Calu3 (cell line): ENCODE data around the gene NOP9. TPM values are rescaled to one million over a fixed set of nuclear protein-coding genes. Genes with fewer than 3 reads are reported as not detected.

Source experiments
- BruUV-seq: library from RNA; stranded (reverse); fragments of 400-500 nt; replicated peaks from 2 replicates; lab custom pipeline; 2021; lab: Mats Ljungman, UMichigan
- CTCF ChIA-PET: fragments of 300-600 bp; sonication (Branson Sonifier 250); formaldehyde crosslinking; loops from one replicate; lab custom pipeline; 2022; ENCODE audit warnings: antibody characterized with exemption; lab: Charles Lee
- DNase-seq: peaks from one replicate; pipeline ENCODE4 v3.0.0; 2022
- H3K27ac Mint-ChIP-seq: one replicate; pipeline ENCODE4 v1.8.0; 2022; ENCODE audit warnings: mixed read lengths; ENCODE audit not compliant: unreplicated experiment
- H3K27me3 Mint-ChIP-seq: one replicate; pipeline ENCODE4 v1.8.0; 2022; ENCODE audit warnings: mixed read lengths; ENCODE audit not compliant: unreplicated experiment
- H3K36me3 Mint-ChIP-seq: one replicate; pipeline ENCODE4 v1.8.0; 2022; ENCODE audit warnings: mild to moderate bottlenecking, moderate library complexity, mixed read lengths; ENCODE audit not compliant: insufficient read depth, unreplicated experiment
- H3K4me1 Mint-ChIP-seq: one replicate; pipeline ENCODE4 v1.8.0; 2022; ENCODE audit warnings: mild to moderate bottlenecking, low read depth, mixed read lengths; ENCODE audit not compliant: unreplicated experiment
- H3K4me3 Mint-ChIP-seq: one replicate; pipeline ENCODE4 v1.8.0; 2022; ENCODE audit warnings: mild to moderate bottlenecking, low read depth, moderate library complexity, mixed read lengths; ENCODE audit not compliant: unreplicated experiment
- H3K9me3 Mint-ChIP-seq: one replicate; pipeline ENCODE4 v1.8.0; 2022; ENCODE audit warnings: low read depth, mixed read lengths; ENCODE audit not compliant: unreplicated experiment
- CTCF ChIP-seq: fragments of 200-600 bp; IDR thresholded peaks from one replicate; pipeline ENCODE4 v1.8.0; 2022; ENCODE audit warnings: antibody characterized with exemption; ENCODE audit not compliant: unreplicated experiment
- intact Hi-C: fragments of 100-400 bp; cut with micrococcal nuclease; formaldehyde crosslinking; loops from one replicate; pipeline ENCODE4 v1.10.0; 2022; ENCODE audit not compliant: unreplicated experiment
- total RNA-seq: library from RNA; stranded (reverse); gene quantifications from 2 replicates; pipeline ENCODE4 v1.2.3, GENCODE V29; 2022

Gene NOP9
- total RNA-seq, 1 experiment from 2014 or later, result 35.9 TPM

- Mint-ChIP-seq H3K27me3 (no peaks in the 10 kb centered on the region), H3K4me1 (no peaks in the 10 kb centered on the region), H3K4me3 (no peak overlapping the region), H3K36me3 (no peaks in the 10 kb centered on the region), H3K27ac (no peak overlapping the region), H3K9me3 (no peaks in the 10 kb centered on the region)
- intact Hi-C loops, result no loop called here
- CTCF ChIA-PET, result no interaction called here
- no peak for TF ChIP-seq CTCF
- DNase-seq, result no peak
- no TSS peak for BruUV-seq
Measured at GRCh38 chr14:24285351-24285750, 14.3 kb upstream of the NOP9 start.

- intact Hi-C loops, result no loop called here
- Mint-ChIP-seq H3K9me3 (no peaks in the 10 kb centered on the region), H3K4me3 (no peak overlapping the region), H3K4me1 (no peaks in the 10 kb centered on the region), H3K27me3 (no peaks in the 10 kb centered on the region), H3K27ac (no peak overlapping the region), H3K36me3 (no peaks in the 10 kb centered on the region)
- DNase-seq, result no peak
- CTCF ChIA-PET, result no interaction called here
- no peak for TF ChIP-seq CTCF
- no TSS peak for BruUV-seq
Measured at GRCh38 chr14:24286996-24287395, 12.7 kb upstream of the NOP9 start.

- Mint-ChIP-seq H3K27me3 (no peaks in the 10 kb centered on the region), H3K4me3 (no peak overlapping the region), H3K36me3 (no peaks in the 10 kb centered on the region), H3K27ac (no peak overlapping the region), H3K9me3 (no peaks in the 10 kb centered on the region), H3K4me1 (no peaks in the 10 kb centered on the region)
- TF ChIP-seq CTCF, result no peak
- CTCF ChIA-PET, result no interaction called here
- intact Hi-C loops, result no loop called here
- no peak for DNase-seq
- BruUV-seq, result no TSS peak
Measured at GRCh38 chr14:24289649-24290280, 9.9 kb upstream of the NOP9 start.

GRCh38 chr14:24290746-24291145 is 8.9 kb upstream of the NOP9 start:
- DNase-seq, result no peak
- CTCF ChIA-PET, result no interaction called here
- Mint-ChIP-seq H3K36me3 (no peaks in the 10 kb centered on the region), H3K9me3 (no peaks in the 10 kb centered on the region), H3K4me3 (no peak overlapping the region), H3K27me3 (no peaks in the 10 kb centered on the region), H3K4me1 (no peaks in the 10 kb centered on the region), H3K27ac (no peak overlapping the region)
- intact Hi-C loops, result no loop called here
- TF ChIP-seq CTCF, result no peak
- BruUV-seq, result no TSS peak
